HUES48 (cell line): ENCODE measurements around the gene SLC5A10.
"Not testable (repeated sequence)": the region's sequence is repeated elsewhere in the genome, so short reads cannot be mapped to it uniquely, and the experiment has no call there.

Experiments
- H3K27ac ChIP-seq: one replicate; pipeline ENCODE4 v1.7.0; 2013; ENCODE audit warnings: low read depth, low read length, inconsistent platforms
- H3K27me3 ChIP-seq: 2 replicates; pipeline ENCODE4 v1.6.1; 2013; ENCODE audit warnings: mild to moderate bottlenecking, low read length; ENCODE audit not compliant: control insufficient read depth, insufficient read depth
- H3K36me3 ChIP-seq: 2 replicates; pipeline ENCODE4 v1.6.1; 2013; ENCODE audit warnings: low read length; ENCODE audit not compliant: control insufficient read depth, insufficient read depth
- H3K4me1 ChIP-seq: 2 replicates; pipeline ENCODE4 v1.6.1; 2013; ENCODE audit warnings: mild to moderate bottlenecking, low read length; ENCODE audit not compliant: control insufficient read depth, insufficient read depth
- H3K4me3 ChIP-seq: 2 replicates; pipeline ENCODE4 v1.5.1; 2013; ENCODE audit warnings: mild to moderate bottlenecking, low read depth, low read length
- H3K9ac ChIP-seq: 2 replicates; pipeline ENCODE4 v1.6.1; 2013; ENCODE audit warnings: mild to moderate bottlenecking, low read depth, low read length, moderate library complexity
- H3K9me3 ChIP-seq: 2 replicates; pipeline ENCODE4 v1.6.1; 2013; ENCODE audit warnings: low read length; ENCODE audit not compliant: control insufficient read depth, insufficient read depth

Gene SLC5A10

GRCh38 chr17:19055447-19055846, 103.5 kb downstream of the SLC5A10 start:
- not testable (repeated sequence) for H3K27ac ChIP-seq, H3K9ac ChIP-seq, H3K27me3 ChIP-seq, H3K9me3 ChIP-seq, H3K4me1 ChIP-seq, H3K4me3 ChIP-seq, H3K36me3 ChIP-seq

- H3K4me1 ChIP-seq, H3K4me3 ChIP-seq, H3K36me3 ChIP-seq, H3K27ac ChIP-seq, H3K9ac ChIP-seq, H3K27me3 ChIP-seq, H3K9me3 ChIP-seq: not testable (repeated sequence)
Measured at GRCh38 chr17:19062009-19062717, 110.2 kb downstream of the SLC5A10 start.

GRCh38 chr17:19062718-19063325, 110.9 kb downstream of the SLC5A10 start:
- not testable (repeated sequence) for H3K27ac ChIP-seq, H3K36me3 ChIP-seq, H3K9me3 ChIP-seq, H3K27me3 ChIP-seq, H3K4me1 ChIP-seq, H3K4me3 ChIP-seq, H3K9ac ChIP-seq

- H3K4me3 ChIP-seq, H3K27me3 ChIP-seq, H3K36me3 ChIP-seq, H3K27ac ChIP-seq, H3K9ac ChIP-seq, H3K9me3 ChIP-seq, H3K4me1 ChIP-seq: not testable (repeated sequence)
Measured at GRCh38 chr17:19063326-19063956, 111.5 kb downstream of the SLC5A10 start.

- H3K9ac ChIP-seq, H3K4me3 ChIP-seq, H3K27ac ChIP-seq, H3K36me3 ChIP-seq, H3K9me3 ChIP-seq, H3K4me1 ChIP-seq, H3K27me3 ChIP-seq: not testable (repeated sequence)
Measured at GRCh38 chr17:19064378-19064777, 112.4 kb downstream of the SLC5A10 start.

GRCh38 chr17:19070318-19071168, 118.6 kb downstream of the SLC5A10 start:
- not testable (repeated sequence) for H3K27ac ChIP-seq, H3K4me3 ChIP-seq, H3K27me3 ChIP-seq, H3K36me3 ChIP-seq, H3K9ac ChIP-seq, H3K9me3 ChIP-seq, H3K4me1 ChIP-seq
